AG09309 (cell line): Measurements from ENCODE around the gene CAMK2B.

Experiments
- DNase-seq: peaks from one replicate; pipeline ENCODE4 v3.0.0-alpha.2; 2010; ENCODE audit warnings: low read depth
- H3K4me3 ChIP-seq: 2 replicates; pipeline ENCODE4 v1.5.1; 2011; ENCODE audit warnings: mild to moderate bottlenecking, low read depth, low read length, moderate library complexity; ENCODE audit not compliant: control insufficient read depth
- TF ChIP-seq, protein P1 (sequence below): IDR thresholded peaks from 2 replicates; pipeline ENCODE4 v1.5.1; 2011; ENCODE audit warnings: mild to moderate bottlenecking, low read depth, low read length, inconsistent platforms; ENCODE audit not compliant: insufficient read depth, control insufficient read depth; ENCODE audit errors: missing control alignments

The CAMK2B gene

GRCh38 chr7:44293561-44294324 is 31.7 kb downstream of the CAMK2B start:
- no peak overlapping the region for H3K4me3 ChIP-seq
- DNase-seq: no peak
- TF ChIP-seq, protein P1, sequence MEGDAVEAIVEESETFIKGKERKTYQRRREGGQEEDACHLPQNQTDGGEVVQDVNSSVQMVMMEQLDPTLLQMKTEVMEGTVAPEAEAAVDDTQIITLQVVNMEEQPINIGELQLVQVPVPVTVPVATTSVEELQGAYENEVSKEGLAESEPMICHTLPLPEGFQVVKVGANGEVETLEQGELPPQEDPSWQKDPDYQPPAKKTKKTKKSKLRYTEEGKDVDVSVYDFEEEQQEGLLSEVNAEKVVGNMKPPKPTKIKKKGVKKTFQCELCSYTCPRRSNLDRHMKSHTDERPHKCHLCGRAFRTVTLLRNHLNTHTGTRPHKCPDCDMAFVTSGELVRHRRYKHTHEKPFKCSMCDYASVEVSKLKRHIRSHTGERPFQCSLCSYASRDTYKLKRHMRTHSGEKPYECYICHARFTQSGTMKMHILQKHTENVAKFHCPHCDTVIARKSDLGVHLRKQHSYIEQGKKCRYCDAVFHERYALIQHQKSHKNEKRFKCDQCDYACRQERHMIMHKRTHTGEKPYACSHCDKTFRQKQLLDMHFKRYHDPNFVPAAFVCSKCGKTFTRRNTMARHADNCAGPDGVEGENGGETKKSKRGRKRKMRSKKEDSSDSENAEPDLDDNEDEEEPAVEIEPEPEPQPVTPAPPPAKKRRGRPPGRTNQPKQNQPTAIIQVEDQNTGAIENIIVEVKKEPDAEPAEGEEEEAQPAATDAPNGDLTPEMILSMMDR: no peak

DNA sequence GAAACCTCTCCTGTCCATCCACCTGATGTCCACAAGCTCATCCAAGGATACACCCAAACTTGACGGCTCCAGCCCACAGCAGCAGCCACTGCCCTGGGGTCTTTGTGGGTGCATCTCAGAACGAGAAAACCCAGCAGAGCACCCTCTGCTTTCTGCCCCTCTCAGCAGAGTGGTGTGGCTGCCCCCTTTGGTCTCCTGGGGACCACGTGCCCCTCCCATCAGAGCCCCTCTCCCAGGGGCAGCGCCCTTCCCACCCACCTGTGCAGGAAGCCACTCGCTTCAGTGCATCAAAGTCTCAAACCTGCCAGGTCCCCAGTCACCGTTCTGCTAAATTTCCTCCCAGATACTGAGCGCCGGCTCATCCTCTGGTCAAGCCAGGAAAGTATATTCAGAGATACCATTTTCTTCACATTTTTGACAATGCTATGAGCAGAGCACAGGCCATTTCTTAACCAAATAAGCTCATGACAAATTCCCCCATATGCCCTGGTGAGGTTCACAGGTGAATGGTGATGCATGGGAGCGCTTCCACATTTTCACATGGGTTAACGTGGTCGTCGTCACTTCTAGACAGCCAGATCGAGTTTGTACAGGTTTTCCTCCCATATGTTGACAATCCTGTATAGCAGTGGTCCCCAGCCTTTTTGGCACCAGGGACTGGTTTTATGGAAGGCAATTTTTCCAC is 32.4 kb downstream of the CAMK2B start:
- DNase-seq: no peak
- TF ChIP-seq, protein P1: no peak
- no peak overlapping the region for H3K4me3 ChIP-seq

- DNase-seq: no peak
- no peak overlapping the region for H3K4me3 ChIP-seq
- TF ChIP-seq, protein P1: no peak
These were observed 33.0 kb downstream of the CAMK2B start for GRCh38 chr7:44292420-44292817.

- no peak for DNase-seq
- no peak overlapping the region for H3K4me3 ChIP-seq
- TF ChIP-seq, protein P1: no peak
These were observed 33.5 kb downstream of the CAMK2B start for GRCh38 chr7:44291733-44292419.

DNA sequence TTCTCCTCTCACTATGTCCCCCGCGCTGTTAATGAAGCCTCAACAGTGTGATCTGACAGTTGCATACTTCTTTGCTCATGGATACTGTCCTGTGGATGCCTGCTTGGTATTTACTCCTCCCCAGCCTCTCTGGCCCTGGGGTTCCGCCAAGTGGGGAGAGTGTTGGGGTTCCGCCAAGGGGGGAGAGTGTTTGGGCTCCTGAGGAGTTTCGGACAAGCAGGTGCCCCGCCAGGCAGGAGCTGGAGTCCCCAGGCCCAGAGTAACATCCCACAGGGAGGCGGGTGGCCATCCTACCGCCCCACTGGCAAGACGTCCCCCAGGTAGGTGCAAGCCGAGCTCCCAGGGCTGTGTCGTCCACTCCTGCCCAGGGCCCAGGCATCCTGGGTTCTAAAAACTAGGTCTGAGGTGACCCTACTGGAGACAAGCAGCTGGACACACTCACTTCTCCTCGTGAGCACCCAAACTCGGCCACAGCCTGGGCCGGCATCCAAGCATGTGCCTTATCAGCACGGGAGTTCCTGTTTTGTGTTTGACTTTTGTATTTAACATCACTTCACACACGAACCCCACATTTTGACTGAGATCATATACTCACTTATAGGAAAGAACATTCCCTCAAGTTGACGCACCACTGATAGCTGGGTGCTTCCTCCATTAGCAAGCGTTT is 34.2 kb downstream of the CAMK2B start:
- no peak overlapping the region for H3K4me3 ChIP-seq
- TF ChIP-seq, protein P1: no peak
- DNase-seq: no peak

DNA sequence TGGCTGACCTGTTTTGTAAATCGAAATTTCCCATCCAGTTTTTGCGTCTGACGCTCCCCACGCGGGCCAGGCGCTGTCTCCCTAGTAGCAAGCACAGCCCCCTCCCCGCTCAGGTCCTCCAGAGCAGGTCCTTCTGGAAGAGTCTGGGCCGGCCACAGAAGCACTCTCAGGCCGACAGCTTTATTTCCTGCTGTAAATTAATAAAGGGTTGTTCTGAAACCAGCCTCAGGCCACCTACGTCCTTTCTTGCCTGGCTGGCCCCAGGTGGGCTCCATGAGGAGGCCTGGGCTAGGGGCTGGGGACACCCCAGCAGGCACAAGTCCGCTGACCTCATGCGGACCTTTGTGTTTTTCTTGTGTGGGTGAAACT is 35.2 kb downstream of the CAMK2B start:
- no peak overlapping the region for H3K4me3 ChIP-seq
- TF ChIP-seq, protein P1: no peak
- DNase-seq: no peak
